Tibial artery (tissue), 4 donors: ENCODE results near the gene RNF121.

Experiments
- DNase-seq, 2 donors: peaks; one replicate each; pipeline ENCODE4 v3.0.0-alpha.2; 2019
- H3K27ac ChIP-seq, 2 donors: fragments of 200-600 bp; sonication (generic) in 1 of 2; 1 replicate in 1 of 2; 2 replicates in 1 of 2; pipeline ENCODE4 v1.5.1; 2018 to 2019; ENCODE audit warnings: mild to moderate bottlenecking in 1 of 2
- H3K27me3 ChIP-seq, 2 donors: fragments of 200-600 bp; sonication (generic) in 1 of 2; one replicate each; pipeline versions ENCODE4 v1.5.1 to v1.6.0; 2016 to 2019
- H3K36me3 ChIP-seq, 3 donors: fragments of 200-600 bp; sonication (generic) in 2 of 3; one replicate each; pipeline ENCODE4 v1.5.1; 2016 to 2019; ENCODE audit warnings: mild to moderate bottlenecking in 2 of 3
- H3K4me1 ChIP-seq, 4 donors: fragments of 200-600 bp; sonication (generic) in 2 of 4; 1 replicate in 3 of 4; 2 replicates in 1 of 4; pipeline ENCODE4 v1.5.1; 2016 to 2019
- H3K4me3 ChIP-seq, 2 donors: fragments of 200-600 bp; sonication (generic) in 1 of 2; 1 replicate in 1 of 2; 2 replicates in 1 of 2; pipeline ENCODE4 v1.5.1; 2018 to 2019; ENCODE audit warnings: mild to moderate bottlenecking in 2 of 2
- H3K9me3 ChIP-seq, 3 donors: fragments of 200-600 bp; sonication (generic) in 1 of 3; one replicate each; pipeline ENCODE4 v1.5.1; 2016 to 2019
- intact Hi-C: fragments of 100-400 bp; cut with DNase I; formaldehyde crosslinking; loops from one replicate; pipeline ENCODE4 v1.15.0; 2023; ENCODE audit warnings: low total_unique reads
- TF ChIP-seq, protein P1 (sequence below), 2 experiments: fragments of 200-600 bp in 1 of 2; fragments of 450-650 bp in 1 of 2; IDR thresholded peaks; one replicate each; pipeline ENCODE4 v1.5.1; 2017 to 2019; ENCODE audit warnings: antibody characterized with exemption in 2 of 2, mild to moderate bottlenecking in 1 of 2, moderate library complexity in 1 of 2

The RNF121 gene

DNA sequence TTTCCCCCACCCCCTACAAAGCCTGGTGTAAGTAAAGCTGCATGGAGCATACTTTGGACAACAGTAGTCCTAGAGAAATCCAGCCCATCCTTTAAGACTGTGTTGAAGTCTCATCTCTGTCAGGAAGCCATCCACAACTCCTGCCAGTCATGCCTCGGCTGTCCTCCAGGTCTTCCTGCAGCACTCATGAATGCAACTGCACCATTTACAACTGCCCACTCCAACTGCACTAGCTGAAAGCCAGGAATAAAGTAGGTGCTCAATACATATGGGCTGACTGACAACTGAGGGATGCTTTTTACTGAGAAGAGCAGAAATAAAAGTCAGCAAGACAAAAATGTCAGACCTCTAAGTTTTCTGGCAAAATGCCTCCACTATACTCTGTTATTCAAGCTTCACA is 97.2 kb downstream of the RNF121 start:
- Histone ChIP-seq H3K4me3 (no peak overlapping the region), H3K4me1 (peaks cover 0 to 63% (median 42%) of the 10 kb centered on the region in 4 donors), H3K9me3 (no peaks in the 10 kb centered on the region), H3K27ac (peak overlapping the region; percentile 52 to 54), H3K36me3 (peaks cover 63 to 81% (median 78%) of the 10 kb centered on the region in 3 donors), H3K27me3 (no peaks in the 10 kb centered on the region)
- TF ChIP-seq, protein P1, sequence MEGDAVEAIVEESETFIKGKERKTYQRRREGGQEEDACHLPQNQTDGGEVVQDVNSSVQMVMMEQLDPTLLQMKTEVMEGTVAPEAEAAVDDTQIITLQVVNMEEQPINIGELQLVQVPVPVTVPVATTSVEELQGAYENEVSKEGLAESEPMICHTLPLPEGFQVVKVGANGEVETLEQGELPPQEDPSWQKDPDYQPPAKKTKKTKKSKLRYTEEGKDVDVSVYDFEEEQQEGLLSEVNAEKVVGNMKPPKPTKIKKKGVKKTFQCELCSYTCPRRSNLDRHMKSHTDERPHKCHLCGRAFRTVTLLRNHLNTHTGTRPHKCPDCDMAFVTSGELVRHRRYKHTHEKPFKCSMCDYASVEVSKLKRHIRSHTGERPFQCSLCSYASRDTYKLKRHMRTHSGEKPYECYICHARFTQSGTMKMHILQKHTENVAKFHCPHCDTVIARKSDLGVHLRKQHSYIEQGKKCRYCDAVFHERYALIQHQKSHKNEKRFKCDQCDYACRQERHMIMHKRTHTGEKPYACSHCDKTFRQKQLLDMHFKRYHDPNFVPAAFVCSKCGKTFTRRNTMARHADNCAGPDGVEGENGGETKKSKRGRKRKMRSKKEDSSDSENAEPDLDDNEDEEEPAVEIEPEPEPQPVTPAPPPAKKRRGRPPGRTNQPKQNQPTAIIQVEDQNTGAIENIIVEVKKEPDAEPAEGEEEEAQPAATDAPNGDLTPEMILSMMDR (IDR thresholded peaks at IDR 0.05): no peak
- intact Hi-C loops: loop anchor here (5.0 to 10.0 kb wide), 2 partner anchors 61 to 119 kb away; no protein-coding TSS in a partner anchor
- DNase-seq: no peak

DNA sequence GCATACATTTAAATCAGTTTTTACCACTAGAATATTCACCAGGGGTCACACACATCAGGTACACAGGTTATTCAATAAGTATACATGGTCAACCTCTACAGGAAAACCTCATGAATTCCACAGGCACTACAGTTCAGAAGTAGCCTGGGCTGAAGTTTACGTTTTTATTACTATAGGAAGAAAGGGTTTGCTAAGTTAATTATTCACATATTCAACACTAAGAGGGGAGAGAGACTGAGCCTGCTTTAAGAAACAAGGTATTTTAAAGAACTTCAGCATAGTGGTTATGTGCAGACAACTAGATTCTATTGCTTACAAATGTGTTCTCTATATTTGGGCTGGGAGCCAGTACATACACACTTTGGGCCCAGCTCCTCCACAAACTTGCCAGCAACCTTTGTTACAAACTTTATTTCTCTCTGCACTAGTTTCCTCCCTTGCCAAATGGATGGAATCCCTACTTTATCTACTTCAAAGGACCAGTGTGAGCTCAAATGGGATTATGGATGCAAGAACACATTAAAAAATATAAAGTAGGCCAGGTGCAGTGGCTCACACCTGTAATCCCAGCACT is 101.7 kb downstream of the RNF121 start:
- Histone ChIP-seq H3K27ac (no peak overlapping the region), H3K36me3 (peaks cover 53 to 78% (median 78%) of the 10 kb centered on the region in 3 donors)

DNA sequence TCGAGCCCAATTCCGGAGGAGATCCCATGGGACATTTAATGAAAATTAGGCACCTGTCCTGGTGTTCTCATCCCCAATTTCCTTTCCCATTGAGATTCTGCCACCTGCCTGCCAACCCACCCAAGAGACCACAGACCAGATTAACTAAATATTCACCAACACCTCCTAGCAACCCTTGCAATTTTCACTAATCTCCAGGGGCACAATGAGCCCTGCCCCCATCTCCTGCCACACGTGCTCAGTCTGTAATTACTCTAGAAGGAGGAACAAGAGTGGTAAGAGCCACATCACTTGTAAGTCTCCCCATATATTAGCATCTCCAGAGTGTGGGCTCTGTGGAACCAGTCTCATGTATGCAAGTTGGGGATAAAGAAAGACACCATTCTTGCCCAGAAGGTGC is 107.8 kb downstream of the RNF121 start:
- TF ChIP-seq, protein P1 (IDR thresholded peaks at IDR 0.05): no peak
- Histone ChIP-seq H3K4me1 (peaks cover 0 to 80% (median 47%) of the 10 kb centered on the region in 4 donors), H3K27ac (peak overlapping the region; percentile 86 to 92), H3K27me3 (no peaks in the 10 kb centered on the region), H3K4me3 (peak overlapping the region in 1 of 2 donors; percentile 6), H3K36me3 (peaks cover 30 to 39% (median 37%) of the 10 kb centered on the region in 3 donors), H3K9me3 (no peaks in the 10 kb centered on the region)
- no peak for DNase-seq
- intact Hi-C loops: no loop called here

More for the DNA sequence above, 101.7 kb downstream of the RNF121 start:
- DNase-seq: no peak
- TF ChIP-seq, protein P1 (IDR thresholded peaks at IDR 0.05): no peak
- no peaks in the 10 kb centered on the region for H3K27me3 ChIP-seq
- intact Hi-C loops: no loop called here
- no peak overlapping the region for H3K4me3 ChIP-seq
- H3K4me1 ChIP-seq: peaks cover 0 to 92% (median 48%) of the 10 kb centered on the region in 4 donors
- no peaks in the 10 kb centered on the region for H3K9me3 ChIP-seq

DNA sequence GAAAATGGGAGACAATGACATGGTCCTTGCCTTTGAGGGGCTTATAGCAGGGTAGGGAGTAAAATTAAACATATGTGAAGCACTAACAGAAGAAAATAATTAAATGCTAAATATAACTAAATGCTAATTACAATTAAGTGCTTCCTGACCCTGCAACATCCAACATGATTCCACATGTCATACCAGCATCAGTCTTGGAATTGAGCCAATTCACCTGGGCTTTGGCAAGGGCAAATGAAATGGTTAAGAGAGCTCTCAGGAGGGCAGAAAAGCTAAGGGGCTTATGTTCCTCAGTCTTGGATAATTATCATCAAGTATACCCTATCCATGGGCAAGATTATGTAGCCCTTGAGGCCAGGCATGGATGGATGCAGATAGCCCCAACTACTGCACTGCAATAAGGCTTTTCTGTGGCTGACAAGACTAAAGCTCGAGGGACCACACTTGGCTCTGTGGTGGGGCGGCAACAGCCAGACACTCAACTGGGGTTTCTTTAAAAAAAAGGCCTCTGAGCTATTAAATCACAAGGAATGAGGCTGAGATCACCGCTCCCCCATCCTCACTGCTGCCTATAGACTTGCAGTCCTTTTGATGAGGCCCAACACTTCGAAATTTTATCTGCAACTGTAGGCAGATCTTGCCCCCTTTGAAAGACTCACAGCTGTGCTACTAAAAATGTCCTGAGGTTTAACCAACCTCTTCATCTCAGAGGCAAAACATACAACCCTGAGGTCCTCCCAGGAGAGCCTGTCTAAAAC is 108.9 kb downstream of the RNF121 start:
- no peaks in the 10 kb centered on the region for H3K9me3 ChIP-seq

DNA sequence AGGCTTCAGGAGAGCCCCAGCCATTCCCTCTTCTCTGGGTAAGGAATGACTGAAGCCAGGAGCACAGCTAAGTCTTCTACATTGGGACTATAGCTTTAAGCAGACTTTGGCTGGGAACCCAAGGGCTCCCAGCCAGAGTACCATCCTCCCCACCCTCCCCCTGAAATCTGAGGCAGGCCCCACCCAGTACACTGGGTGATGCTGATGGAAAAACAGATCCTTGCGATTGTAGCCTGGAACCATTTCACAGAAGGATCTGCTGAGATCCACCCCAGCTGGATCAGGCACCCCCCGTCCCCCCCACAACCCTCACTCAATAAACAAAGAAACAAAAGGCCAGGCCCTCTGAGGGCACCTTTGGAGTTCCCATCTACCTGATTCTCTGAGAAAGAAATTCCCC is 109.6 kb downstream of the RNF121 start:
- Histone ChIP-seq H3K9me3 (no peaks in the 10 kb centered on the region), H3K4me3 (peak overlapping the region; percentile 54 to 55), H3K4me1 (peaks cover 0 to 76% (median 54%) of the 10 kb centered on the region in 4 donors), H3K36me3 (peaks cover 23 to 26% (median 24%) of the 10 kb centered on the region in 3 donors), H3K27me3 (no peaks in the 10 kb centered on the region), H3K27ac (peak overlapping the region; percentile 86 to 92)
- peak; percentile 78 to 91 for DNase-seq
- intact Hi-C loops: no loop called here
- TF ChIP-seq, protein P1 (IDR thresholded peaks at IDR 0.05): no peak

More for the DNA sequence above, 108.9 kb downstream of the RNF121 start:
- no peak for DNase-seq
- intact Hi-C loops: no loop called here
- TF ChIP-seq, protein P1 (IDR thresholded peaks at IDR 0.05): no peak
- peaks cover 29 to 33% (median 30%) of the 10 kb centered on the region in 3 donors for H3K36me3 ChIP-seq
- no peaks in the 10 kb centered on the region for H3K27me3 ChIP-seq
- peak overlapping the region; percentile 54 to 55 for H3K4me3 ChIP-seq
- peaks cover 0 to 78% (median 53%) of the 10 kb centered on the region in 4 donors for H3K4me1 ChIP-seq
- H3K27ac ChIP-seq: peak overlapping the region; percentile 86 to 92
